A673 (cell line): Measurements from ENCODE around the gene ERGIC1. TPM values are rescaled to one million over a fixed set of nuclear protein-coding genes. Genes with fewer than 3 reads are reported as not detected.

ENCODE experiments used
- BruUV-seq: library from RNA; stranded (reverse); fragments of 400-500 nt; replicated peaks from 2 replicates; lab custom pipeline; 2021; lab: Mats Ljungman, UMichigan
- CTCF ChIA-PET: fragments of 300-600 bp; sonication (Branson Sonifier 250); formaldehyde crosslinking; loops from one replicate; lab custom pipeline; 2022; ENCODE audit warnings: antibody characterized with exemption; lab: Charles Lee
- POLR2A ChIA-PET: fragments of 300-600 bp; sonication (Branson Sonifier 250); formaldehyde crosslinking; loops from one replicate; lab custom pipeline; 2022; ENCODE audit warnings: antibody characterized with exemption; ENCODE audit not compliant: low non-redundant PET; lab: Charles Lee
- DNase-seq: peaks from one replicate; pipeline ENCODE4 v3.0.0-alpha.2; 2015; ENCODE audit warnings: low spot score
- H3K27ac ChIP-seq: fragments of 200-600 bp; sonication (generic); 2 replicates; pipeline ENCODE4 v1.5.1; 2016; ENCODE audit warnings: mixed run types, low read depth, mild to moderate bottlenecking, mixed read lengths, antibody characterized with exemption, low read length; ENCODE audit not compliant: poor library complexity, severe bottlenecking
- H3K27me3 ChIP-seq: fragments of 200-600 bp; sonication (generic); replicated peaks from 2 replicates; pipeline ENCODE4 v1.6.1; 2017; ENCODE audit warnings: mixed run types, low read depth, mild to moderate bottlenecking, mixed read lengths, antibody characterized with exemption, low read length; ENCODE audit not compliant: insufficient read depth, poor library complexity
- H3K36me3 ChIP-seq: fragments of 200-600 bp; sonication (generic); 2 replicates; pipeline ENCODE4 v1.6.1; 2016; ENCODE audit warnings: mixed run types, mild to moderate bottlenecking, mixed read lengths, antibody characterized with exemption, low read length; ENCODE audit not compliant: insufficient read depth, poor library complexity, severe bottlenecking
- H3K4me1 ChIP-seq: fragments of 200-600 bp; sonication (generic); 2 replicates; pipeline ENCODE4 v1.6.1; 2017; ENCODE audit warnings: mixed run types, mild to moderate bottlenecking, mixed read lengths, antibody characterized with exemption, low read length; ENCODE audit not compliant: insufficient read depth, poor library complexity, severe bottlenecking
- H3K4me3 ChIP-seq: fragments of 200-600 bp; sonication (generic); 2 replicates; pipeline ENCODE4 v1.5.1; 2016; ENCODE audit warnings: low read depth, mixed run types, mild to moderate bottlenecking, mixed read lengths, low read length; ENCODE audit not compliant: poor library complexity, severe bottlenecking
- H3K9me3 ChIP-seq: fragments of 200-600 bp; sonication (generic); 2 replicates; pipeline ENCODE4 v1.6.1; 2016; ENCODE audit warnings: mixed run types, low read depth, mild to moderate bottlenecking, mixed read lengths, antibody characterized with exemption, low read length; ENCODE audit not compliant: poor library complexity, severe bottlenecking
- CTCF ChIP-seq: fragments of 300-800, 200-600 bp; sonication (generic); conservative IDR thresholded peaks from 2 replicates; pipeline ENCODE4 v1.5.1; 2017; ENCODE audit warnings: low read depth, mild to moderate bottlenecking, antibody characterized with exemption, low read length, moderate library complexity, mixed read lengths
- EZH2 ChIP-seq: fragments of 200-600 bp; sonication (generic); IDR thresholded peaks from 2 replicates; pipeline ENCODE4 v1.6.1; 2017; ENCODE audit warnings: borderline replicate concordance, low read depth, mild to moderate bottlenecking, mixed read lengths, antibody characterized with exemption, low read length; ENCODE audit not compliant: poor library complexity, severe bottlenecking
- intact Hi-C: fragments of 100-400 bp; cut with micrococcal nuclease; formaldehyde crosslinking; loops from one replicate; pipeline ENCODE4 v1.10.0; 2022; ENCODE audit not compliant: unreplicated experiment
- total RNA-seq: library from RNA; stranded (reverse); gene quantifications from 2 replicates; pipeline ENCODE4 v1.2.3, GENCODE V29; 2021

Gene ERGIC1
- total RNA-seq, 1 experiment from 2014 or later, result 44.2 TPM

- peak; percentile 14 for DNase-seq
- intact Hi-C loops, result no loop called here
- Histone ChIP-seq H3K4me3 (no peak overlapping the region), H3K27me3 (no peaks in the 10 kb centered on the region), H3K9me3 (no peaks in the 10 kb centered on the region), H3K27ac (no peak overlapping the region), H3K4me1 (no peaks in the 10 kb centered on the region), H3K36me3 (no peaks in the 10 kb centered on the region)
- CTCF ChIA-PET, result no interaction called here
- BruUV-seq, result no TSS peak
- TF ChIP-seq EZH2, result no peak
- TF ChIP-seq CTCF, result no peak
- POLR2A ChIA-PET, result no interaction called here
Measured at GRCh38 chr5:172920447-172920849, 86.4 kb downstream of the ERGIC1 start.

- POLR2A ChIA-PET, result no interaction called here
- no TSS peak for BruUV-seq
- Histone ChIP-seq H3K9me3 (no peaks in the 10 kb centered on the region), H3K27me3 (no peaks in the 10 kb centered on the region), H3K36me3 (no peaks in the 10 kb centered on the region), H3K27ac (no peak overlapping the region), H3K4me1 (no peaks in the 10 kb centered on the region), H3K4me3 (no peak overlapping the region)
- CTCF ChIA-PET, result no interaction called here
- intact Hi-C loops, result no loop called here
- no peak for TF ChIP-seq CTCF
- no peak for TF ChIP-seq EZH2
- no peak for DNase-seq
Measured at GRCh38 chr5:172920995-172921394, 86.9 kb downstream of the ERGIC1 start.

- no TSS peak for BruUV-seq
- intact Hi-C loops, result no loop called here
- Histone ChIP-seq H3K27ac (no peak overlapping the region), H3K27me3 (no peaks in the 10 kb centered on the region), H3K4me3 (no peak overlapping the region), H3K36me3 (no peaks in the 10 kb centered on the region), H3K9me3 (no peaks in the 10 kb centered on the region), H3K4me1 (no peaks in the 10 kb centered on the region)
- ChIA-PET POLR2A (no interaction called here), CTCF (no interaction called here)
- no peak for DNase-seq
- TF ChIP-seq EZH2, result no peak
- no peak for TF ChIP-seq CTCF
Measured at GRCh38 chr5:172921906-172922305, 87.9 kb downstream of the ERGIC1 start.
